HG03025 (cell line): ENCODE results near the gene NPAS3.

Experiments used
- ATAC-seq: cut with Tn5 transposase; IDR thresholded peaks from one replicate; pipeline ENCODE4 v1.9.1; 2021; ENCODE audit warnings: mild to moderate bottlenecking, moderate library complexity; ENCODE audit not compliant: unreplicated experiment, low FRiP score

The NPAS3 gene

DNA sequence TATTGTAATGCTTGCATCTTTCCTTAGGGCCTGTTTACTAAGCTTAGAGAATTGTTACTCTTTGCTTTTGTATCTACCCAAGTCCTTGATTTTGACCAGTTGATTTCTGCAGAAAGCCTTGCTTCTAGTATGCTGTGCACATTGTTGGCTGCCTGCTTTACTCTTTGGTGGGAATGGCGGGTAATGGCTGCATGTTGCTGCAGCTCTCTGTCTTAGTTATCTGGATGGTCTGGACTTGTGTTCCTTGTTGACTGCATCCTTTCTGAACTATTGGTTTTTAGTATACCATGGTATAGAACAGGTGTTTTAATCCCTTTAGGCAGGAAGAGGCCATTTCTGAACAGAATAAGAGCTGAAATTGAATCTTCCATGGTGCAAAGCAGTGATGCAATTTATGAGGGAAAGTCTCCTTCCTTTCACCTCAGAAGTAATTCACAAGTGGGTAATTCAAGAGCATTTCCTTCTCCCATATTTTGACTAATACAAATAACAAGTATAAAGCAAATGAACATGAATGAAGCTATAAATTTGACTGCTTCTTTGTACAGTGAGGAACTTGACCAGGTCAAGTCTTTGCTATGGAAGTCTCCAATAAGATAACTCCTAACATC, 466.4 kb downstream of the NPAS3 start:
- ATAC-seq: no peak

DNA sequence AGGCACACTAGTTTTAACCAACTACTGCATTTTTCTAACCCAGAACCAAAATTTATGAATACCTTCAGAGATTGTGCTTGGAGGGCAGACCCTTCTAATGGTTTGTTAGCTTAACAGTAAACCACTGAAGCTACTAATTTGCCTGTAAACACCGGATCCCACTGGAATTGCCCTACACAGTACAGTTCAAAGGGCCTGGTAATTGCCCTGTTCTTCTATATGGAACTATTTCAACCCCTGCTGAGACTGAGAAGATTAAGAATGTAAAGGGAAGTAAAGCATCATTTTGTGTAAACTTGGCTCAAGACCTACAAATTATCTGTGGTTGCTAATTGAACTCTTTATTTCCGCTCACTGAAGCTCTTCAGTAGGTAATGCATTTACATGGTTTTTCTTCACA, 468.1 kb downstream of the NPAS3 start:
- ATAC-seq: no peak

DNA sequence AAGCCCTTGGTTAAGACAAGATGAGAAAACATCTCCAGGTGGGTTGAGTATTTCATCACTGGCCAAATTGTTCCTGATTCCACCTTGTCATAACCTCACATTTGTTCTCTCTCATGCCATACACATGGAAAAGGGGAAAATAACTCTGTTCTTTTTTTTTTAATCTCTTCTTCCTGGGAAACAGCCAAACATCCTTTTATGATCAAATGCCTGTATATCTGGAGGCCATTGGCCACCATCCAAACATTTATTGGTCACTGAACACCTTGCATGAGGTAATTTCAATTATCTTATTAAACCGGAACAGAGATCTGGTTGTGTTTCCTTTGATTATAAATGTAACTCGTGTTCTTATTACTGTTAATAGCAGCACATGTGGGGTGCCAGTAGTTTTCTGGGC, 469.6 kb downstream of the NPAS3 start:
- no peak for ATAC-seq

DNA sequence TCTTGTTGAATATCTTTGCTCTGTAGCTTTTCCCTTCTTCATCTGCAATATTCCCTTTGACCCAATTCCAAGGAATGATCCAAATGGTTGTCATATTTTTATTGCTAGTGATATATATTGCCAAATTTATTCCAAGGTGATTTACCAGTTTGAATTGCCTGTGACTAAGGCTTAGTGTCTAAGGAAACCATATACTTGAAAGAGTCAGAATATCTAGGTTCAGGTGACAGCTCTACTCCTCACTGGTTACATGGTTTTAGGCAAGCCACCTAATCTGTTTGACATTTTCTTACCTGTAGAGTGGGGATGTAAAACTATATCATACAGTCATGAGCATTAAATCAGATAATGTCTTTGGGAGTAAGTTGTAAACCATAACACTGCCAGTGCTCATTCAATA, 473.8 kb downstream of the NPAS3 start:
- no peak for ATAC-seq

DNA sequence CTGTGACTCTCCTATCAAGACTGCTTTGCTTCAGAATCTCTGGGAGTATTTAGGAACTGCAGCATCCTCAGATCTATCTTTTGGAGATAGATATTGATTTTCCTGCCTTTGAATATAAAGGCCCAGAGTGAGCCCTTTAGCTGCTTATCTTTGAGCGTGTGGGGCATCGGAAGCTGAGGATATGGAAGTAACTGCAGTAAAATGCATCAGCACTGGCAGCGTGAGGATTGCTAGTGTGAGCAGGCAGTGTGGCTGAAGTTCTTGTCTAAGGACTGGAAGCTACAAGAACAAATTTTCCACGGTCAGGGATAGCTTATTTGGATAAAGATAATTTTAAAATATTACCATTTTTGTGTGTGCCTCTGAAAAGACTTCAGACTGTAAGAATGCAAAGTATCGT, 474.7 kb downstream of the NPAS3 start:
- no peak for ATAC-seq

DNA sequence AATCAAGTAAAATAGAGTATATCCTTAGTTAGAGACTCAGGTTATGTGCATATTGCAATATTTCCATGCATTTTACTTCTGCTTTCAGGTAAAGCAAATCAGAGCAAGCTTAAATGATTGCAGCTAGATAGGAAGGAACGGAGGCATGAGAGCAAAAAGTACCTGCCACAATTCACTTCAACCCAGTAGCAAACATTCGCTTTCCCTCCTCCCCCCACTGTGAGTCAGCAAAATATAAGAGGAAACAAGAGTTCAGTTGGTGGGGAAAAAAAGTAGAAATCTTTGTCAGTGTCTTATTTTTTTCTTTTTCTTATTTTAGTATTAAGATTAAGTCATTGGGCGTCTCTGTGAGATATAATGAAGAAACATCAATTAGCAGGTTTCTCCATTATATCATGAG, 475.4 kb downstream of the NPAS3 start:
- no peak for ATAC-seq

DNA sequence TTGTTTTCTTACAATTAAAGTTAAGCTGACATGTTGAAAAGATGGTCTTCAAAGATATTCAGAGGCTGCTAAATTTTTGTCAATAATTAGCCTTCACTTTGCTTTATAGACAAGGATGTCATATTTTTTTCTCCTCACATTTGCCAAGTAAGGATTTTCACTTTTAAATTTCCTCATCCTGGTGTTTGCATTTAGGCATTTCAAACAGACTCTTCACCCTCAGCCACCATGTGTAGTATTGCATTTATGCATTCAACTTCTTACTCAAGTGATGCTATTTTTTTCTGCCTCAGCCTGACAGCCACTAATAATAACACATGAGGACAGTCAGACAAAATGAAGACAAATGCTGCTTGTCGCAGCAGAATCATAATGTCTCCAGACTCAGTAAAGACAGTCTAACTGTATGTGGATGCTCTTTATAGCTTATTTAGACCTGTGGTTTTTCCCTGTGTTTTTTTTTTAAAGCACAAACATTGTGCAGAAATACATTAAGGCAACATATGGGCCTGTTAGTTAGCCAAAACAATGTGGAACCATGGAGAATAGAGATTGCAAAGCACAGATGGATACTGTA, 481.5 kb downstream of the NPAS3 start:
- no peak for ATAC-seq

DNA sequence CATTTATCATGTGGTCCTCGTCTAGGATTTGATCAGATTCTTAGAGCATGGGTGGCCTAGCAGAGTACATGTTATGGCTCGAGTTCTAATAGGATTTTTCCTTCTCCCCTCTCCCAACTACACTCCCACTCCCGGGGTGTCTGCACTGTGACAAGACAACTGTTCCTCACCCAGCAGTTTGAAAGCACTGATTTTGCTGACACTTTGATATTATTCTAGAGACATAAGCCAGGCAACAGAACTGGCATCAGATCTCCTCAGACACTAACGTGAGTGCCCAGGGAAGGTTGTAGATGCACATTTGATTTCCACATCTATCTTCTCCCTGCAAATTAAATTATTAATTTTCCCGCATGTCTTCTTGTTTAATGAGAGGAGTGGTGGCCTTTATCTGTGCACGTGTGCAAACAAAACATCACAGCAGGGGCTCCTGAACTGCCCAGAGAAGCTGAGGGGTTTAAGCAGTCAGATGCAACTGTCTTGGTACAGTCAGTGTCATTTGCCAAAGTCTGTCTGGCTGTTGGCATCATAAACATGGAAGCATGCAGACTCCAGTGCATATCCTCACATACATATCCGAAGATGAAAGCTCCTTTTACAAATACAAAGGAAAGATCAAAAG, 491.8 kb downstream of the NPAS3 start:
- no peak for ATAC-seq

DNA sequence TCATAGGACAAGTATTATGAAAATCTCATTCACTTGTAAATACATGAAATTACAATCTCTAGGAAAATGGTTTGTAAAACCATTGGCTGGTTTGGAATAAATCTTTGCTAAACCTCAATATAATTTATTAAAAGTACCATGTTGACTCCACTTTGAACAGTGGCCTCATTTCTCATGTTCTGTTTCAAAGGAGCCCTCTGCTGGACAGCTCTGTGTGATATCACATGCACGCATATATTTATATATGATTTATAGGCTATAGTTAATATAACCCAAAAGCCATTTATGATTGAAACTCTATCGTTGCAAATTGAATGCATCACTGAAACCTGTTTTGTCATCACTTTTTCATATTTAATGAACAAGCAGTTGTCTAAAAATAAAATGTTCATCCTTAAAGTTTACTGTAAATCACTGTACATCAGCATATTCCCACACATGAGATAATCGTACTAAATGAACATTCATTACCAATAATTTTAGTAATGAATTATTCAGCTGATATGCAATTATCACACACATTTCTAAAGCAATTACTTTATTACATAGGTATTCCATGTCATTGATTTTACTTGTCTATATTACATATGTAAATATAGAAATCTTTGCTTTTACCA, 493.8 kb downstream of the NPAS3 start:
- no peak for ATAC-seq

DNA sequence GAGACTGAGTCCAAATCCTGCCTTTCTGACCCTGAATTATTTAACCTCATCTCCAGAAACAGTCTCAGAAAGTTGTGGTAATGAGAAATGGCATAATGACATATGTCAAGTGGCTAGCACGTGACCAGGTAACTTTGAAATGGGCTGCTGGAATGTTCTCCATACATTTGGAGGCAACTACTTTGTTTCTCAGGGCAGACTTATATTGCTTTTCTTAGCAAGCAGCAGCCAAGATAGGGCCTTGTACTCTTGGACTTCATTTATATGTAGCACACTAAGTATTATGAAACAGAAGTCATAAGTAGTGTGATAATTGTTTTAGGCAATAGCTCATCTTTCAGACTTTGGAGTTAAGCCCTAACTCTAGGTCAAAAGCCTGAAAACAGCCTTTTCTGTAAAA, 494.7 kb downstream of the NPAS3 start:
- ATAC-seq: no peak

DNA sequence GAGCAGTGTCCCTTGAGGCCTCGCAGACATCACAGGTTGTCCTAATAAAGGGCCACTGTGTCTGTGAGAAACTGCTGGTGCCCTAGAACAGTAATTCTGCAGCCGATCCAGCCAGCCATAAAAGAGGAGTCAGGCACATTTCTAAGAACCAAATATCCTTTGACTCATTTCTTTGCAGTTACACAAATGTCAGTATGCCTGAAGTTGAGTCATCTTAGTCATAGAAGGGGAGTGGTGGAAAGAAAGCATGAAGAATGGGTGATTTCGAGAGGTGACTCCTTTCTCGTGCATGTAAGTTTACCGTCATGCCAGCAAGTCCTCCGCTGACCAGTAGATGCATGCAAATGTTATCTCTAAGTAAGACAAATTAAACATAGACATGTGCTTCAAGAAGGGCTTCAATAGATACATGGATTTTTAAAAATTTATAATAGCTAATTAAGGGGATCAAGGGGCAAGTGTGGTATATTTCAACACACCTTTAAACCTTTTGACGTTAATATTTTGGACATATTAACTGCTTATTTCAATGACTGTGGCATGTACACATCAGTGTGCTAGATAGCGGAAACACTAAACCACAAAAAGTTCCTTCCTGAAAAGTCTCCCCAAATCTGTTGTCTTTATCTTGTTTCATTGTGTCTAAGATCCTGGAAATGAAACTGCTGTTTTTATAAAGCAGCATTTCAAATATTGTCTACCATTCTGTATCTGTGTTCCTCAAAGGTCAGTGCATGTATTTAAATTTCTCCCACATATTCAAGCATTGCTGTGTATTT, 497.4 kb downstream of the NPAS3 start:
- ATAC-seq: no peak

DNA sequence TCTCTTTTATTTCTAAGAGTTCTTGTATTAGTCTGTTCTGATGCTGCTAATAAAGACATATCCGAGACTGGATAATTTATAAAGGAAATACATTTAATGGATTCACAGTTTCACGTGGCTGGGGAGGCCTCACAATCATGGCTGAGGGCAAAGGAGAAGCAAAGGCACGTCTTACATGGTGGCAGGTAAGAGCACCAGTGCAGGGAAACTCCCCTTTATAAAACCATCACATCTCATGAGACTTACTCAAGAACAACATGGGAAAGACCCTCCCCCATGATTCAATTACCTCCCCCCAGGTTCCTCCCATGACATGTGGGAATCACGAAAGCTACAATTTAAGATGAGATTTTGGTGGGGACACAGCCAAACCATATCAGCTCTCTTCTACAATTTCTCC, 503.0 kb downstream of the NPAS3 start:
- ATAC-seq: no peak

DNA sequence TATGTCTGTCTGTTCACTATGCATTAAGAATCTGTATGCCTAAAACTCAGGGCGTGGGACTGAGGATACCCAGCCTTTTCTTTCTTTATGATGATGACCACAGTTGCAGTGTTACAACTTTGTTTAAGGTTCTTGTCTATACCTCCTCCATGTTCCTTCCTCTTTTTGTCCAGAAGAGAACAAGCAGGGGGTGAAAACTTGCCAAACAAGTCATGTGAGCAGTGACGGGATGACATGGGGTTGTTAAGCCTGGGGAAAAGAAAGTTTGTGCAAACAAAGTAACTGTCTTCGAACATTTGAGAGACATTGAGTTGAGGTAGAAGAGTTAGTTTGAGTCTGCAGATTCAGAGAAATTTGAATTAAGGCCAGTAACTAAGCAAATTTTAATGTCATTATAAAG, 505.5 kb downstream of the NPAS3 start:
- ATAC-seq: no peak

DNA sequence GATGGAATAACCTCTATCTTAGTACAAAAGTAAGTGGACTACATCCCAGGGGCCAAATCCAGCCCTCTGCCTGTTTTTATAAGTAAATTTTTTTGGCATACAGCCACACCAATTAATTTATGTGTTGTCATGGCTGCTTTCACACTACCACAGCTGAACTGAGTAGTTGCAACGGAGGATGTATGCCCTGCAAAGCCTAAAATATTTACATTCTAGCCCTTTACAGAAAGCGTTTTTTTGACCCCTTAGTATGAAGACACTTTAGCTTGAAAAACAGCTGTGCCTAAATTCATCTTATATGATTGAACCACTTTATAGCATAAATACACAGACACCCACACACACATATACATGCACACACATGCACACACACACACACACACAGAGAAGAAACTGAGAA, 510.6 kb downstream of the NPAS3 start:
- ATAC-seq: no peak

DNA sequence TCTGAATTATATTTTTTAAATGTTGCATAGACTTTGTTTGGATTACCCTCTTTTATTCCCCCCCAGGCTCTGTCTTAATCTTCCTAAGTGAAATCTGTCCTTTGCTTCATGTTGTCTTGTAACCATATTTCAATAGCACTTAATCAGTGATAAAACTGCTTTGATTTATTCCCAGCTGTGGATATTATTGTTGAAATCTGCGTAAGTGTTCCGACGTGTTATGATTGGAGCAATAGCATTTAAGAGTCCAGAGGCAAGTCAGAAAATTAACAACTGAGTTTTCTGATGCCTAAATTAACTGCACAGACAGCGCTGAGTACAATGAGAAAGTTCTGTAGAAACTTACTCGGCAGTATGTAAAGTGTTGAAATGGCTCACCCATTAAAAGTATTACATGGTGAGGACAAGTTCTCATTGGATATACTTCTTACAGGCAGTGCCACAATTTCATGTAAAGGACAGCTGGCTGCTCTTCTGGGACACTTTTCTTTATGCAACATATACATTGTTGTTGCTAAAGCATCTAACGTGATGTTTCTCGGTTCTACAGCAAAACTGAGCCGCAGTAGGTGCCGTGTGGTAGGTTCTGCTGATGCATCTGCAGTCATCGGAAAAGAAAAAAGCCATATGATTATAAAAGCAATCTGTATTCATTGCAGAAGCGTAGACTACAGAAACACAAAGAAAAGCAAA, 511.2 kb downstream of the NPAS3 start:
- no peak for ATAC-seq

DNA sequence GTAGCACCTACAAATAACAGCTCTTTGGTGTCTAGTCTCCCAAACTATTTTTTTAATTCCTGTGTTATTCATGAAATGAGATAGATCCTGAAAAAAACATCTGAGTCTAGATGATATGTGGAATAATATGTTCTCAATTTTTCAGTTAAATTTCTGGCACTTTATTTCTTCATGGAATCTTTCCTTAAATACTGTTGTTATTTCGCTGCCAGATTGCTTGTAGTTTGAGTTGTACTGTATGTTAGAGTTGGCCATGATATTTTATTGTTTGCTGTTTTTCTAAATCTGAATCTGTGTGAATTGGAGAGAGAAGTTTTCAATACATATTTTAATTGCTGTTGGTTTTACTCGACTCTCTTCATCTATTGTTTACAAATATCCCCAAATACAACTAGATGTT, 511.7 kb downstream of the NPAS3 start:
- ATAC-seq: no peak

DNA sequence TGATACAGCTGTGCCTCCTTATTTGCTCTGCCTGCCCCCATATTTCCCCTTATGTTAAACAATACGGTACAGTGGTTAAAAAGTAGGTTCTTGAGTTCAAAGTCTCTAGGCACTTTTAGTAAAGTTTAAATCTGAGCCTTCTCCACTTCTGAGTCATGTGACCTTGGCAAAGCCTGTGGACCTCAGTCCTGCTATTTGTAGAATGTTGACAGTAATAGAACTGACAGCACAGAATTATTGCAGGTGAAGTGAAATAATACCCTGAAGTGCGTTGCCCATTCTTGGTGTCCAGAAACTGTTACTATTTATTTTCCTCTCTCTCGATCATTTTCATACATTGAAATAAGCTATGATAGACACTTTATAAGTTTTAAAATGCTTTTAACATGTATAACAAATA, 512.5 kb downstream of the NPAS3 start:
- ATAC-seq: no peak

DNA sequence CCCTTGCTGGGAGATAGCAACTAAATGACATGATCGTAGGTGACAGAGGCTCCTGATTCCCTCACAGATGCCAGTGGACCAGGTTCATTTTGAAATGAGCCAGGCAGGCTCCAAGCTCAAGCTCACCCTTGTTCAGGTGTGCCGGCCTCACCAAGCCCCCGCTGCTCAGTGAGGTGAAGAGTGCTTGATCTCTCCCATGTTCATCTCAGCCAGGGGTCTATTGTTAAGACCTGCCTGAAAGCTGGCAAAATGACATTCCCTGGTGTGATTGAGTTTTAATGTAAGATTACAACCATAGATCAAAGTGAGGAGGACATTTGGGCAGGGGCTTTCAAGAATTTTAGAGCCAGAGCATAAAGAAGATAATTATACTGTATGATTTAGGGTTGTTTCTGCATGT, 514.3 kb downstream of the NPAS3 start:
- ATAC-seq: no peak

DNA sequence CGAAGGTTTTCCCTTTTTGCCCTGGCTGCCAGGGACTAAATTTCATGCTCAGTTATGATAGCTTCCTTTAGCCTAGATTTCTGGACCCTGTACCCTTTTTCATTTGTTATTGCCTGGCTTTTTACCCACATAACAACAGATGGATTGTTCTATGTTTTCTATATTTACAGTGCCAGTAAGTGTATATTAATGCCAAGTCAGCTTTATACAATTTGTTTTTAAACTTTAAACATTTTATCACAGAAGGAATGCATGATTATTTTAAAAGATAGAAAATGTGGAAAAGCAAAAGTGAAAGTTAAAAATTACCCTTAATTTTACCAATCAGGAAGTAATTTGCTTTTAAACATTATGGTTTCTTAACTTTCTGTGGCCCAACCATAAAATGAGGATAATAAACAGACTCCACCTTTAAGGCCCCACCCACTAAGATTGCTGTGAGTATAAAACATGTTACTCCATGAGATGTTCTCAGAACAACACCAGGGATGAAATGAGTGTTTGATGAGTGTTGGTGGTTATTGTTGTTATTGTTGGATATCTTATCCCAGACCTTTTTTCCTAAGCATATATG, 515.4 kb downstream of the NPAS3 start:
- no peak for ATAC-seq

DNA sequence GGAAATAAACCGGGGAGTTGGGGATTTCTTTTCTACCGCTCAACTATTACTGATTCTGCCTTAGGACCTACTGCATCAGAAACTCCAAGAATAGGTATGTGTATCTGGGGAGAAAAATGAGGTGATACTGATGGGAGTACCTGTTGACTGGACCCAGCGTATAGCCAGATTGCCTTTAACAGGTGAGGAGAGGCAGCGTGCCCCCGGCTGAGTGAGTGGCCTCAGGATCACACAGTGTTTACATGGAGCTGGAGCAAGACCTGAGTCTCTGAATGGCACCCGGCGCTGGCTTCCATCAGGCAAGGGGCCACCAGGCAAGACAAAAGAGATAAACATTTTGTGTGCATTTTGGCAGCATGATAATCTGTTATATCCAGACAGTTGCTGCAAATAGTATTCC, 516.0 kb downstream of the NPAS3 start:
- no peak for ATAC-seq
